HepG2 (cell line): Measurements from ENCODE around the gene PYCR2. TPM values are rescaled to one million over a fixed set of nuclear protein-coding genes. Genes with fewer than 3 reads are reported as not detected.
"Not testable (repeated sequence)": the region's sequence is repeated elsewhere in the genome, so short reads cannot be mapped to it uniquely, and the experiment has no call there.

Source experiments
- ATAC-seq: fragments of 200-7000 bp; cut with Tn5 transposase; 3 replicates; pipeline ENCODE4 v1.9.1; 2020; ENCODE audit warnings: mild to moderate bottlenecking, moderate library complexity
- BruUV-seq: library from RNA; stranded (reverse); fragments of 400-500 nt; replicated peaks from 2 replicates; lab custom pipeline; 2021; lab: Mats Ljungman, UMichigan
- CTCF ChIA-PET: fragments of 300-600 bp; formaldehyde crosslinking; extraction: SDS; loops from one replicate; lab custom pipeline; 2021; ENCODE audit warnings: low total read pairs, inconsistent platforms, low intra/inter-chr PET ratio; lab: Yijun Ruan, JAX
- POLR2A ChIA-PET: fragments of 350-600 bp; sonication (Branson Sonifier 250); formaldehyde crosslinking; loops from one replicate; lab custom pipeline; 2020; ENCODE audit warnings: antibody characterized with exemption, inconsistent platforms; lab: Yijun Ruan, JAX
- DNase-seq: peaks from one replicate; pipeline ENCODE4 v3.0.0-alpha.2; 2015; ENCODE audit warnings: low spot score
- FAIRE-seq: peaks from 3 replicates; lab custom pipeline; 2011; peaks lifted over from hg19 to GRCh38; lab: Jason Lieb, UNC
- H2AFZ ChIP-seq: one replicate; pipeline ENCODE4 v1.6.1; 2011; ENCODE audit warnings: low read length, inconsistent platforms
- H3K27ac ChIP-seq: fragments of 300-600 bp; 3 replicates; pipeline ENCODE4 v1.8.0; 2011; ENCODE audit warnings: mixed run types, mild to moderate bottlenecking, mixed read lengths, low read length, inconsistent platforms; ENCODE audit not compliant: insufficient read depth; ENCODE audit errors: extremely low read length
- H3K27me3 ChIP-seq, 2 experiments: fragments of 200-600 bp in 1 of 2; 2 replicates in 1 of 2; 3 replicates in 1 of 2; pipeline versions ENCODE4 v1.6.0 to v1.8.0; 2011; ENCODE audit warnings: low read length in 2 of 2, mild to moderate bottlenecking in 2 of 2, moderate library complexity in 2 of 2, inconsistent platforms in 1 of 2; ENCODE audit not compliant: insufficient read depth in 2 of 2, control insufficient read depth in 1 of 2
- H3K36me3 ChIP-seq, 2 experiments: fragments of 200-600 bp in 1 of 2; replicated peaks in 1 of 2; 2 replicates in 1 of 2; 3 replicates in 1 of 2; pipeline versions ENCODE4 v1.5.1 to v1.8.0; 2011; ENCODE audit warnings: low read length in 2 of 2, inconsistent platforms in 1 of 2; ENCODE audit not compliant: insufficient read depth in 2 of 2, control insufficient read depth in 1 of 2
- H3K4me1 ChIP-seq: 2 replicates; pipeline ENCODE4 v1.5.1; 2012; ENCODE audit warnings: low read length, inconsistent platforms; ENCODE audit not compliant: insufficient read depth
- H3K4me2 ChIP-seq: 2 replicates; pipeline ENCODE4 v1.6.0; 2011; ENCODE audit warnings: low read depth, low read length, inconsistent platforms
- H3K4me3 ChIP-seq, 3 experiments: fragments of 200-600 bp in 1 of 3; sonication (generic), shearing (Covaris generic) in 1 of 3; replicated peaks in 1 of 3; 2 replicates each; pipeline ENCODE4 v1.5.1; 2011 to 2016; ENCODE audit warnings: low read length in 3 of 3, inconsistent platforms in 2 of 3, low read depth in 2 of 3, mild to moderate bottlenecking in 2 of 3, control low read depth in 1 of 3, mixed read lengths in 1 of 3; ENCODE audit not compliant: insufficient read depth in 1 of 3
- H3K79me2 ChIP-seq: one replicate; pipeline ENCODE4 v1.6.1; 2011; ENCODE audit warnings: low read length, inconsistent platforms; ENCODE audit not compliant: insufficient read depth
- H3K9ac ChIP-seq: 2 replicates; pipeline ENCODE4 v1.6.0; 2011; ENCODE audit warnings: mild to moderate bottlenecking, low read depth, low read length, inconsistent platforms; ENCODE audit not compliant: insufficient read depth
- H3K9me3 ChIP-seq: 2 replicates; pipeline ENCODE4 v1.5.1; 2012; ENCODE audit warnings: mild to moderate bottlenecking, low read length
- H4K20me1 ChIP-seq: 2 replicates; pipeline ENCODE4 v1.6.0; 2011; ENCODE audit warnings: inconsistent platforms, mild to moderate bottlenecking, low read length, moderate library complexity; ENCODE audit not compliant: insufficient read depth
- BHLHE40 ChIP-seq: IDR thresholded peaks from 2 replicates; pipeline ENCODE4 v1.6.1; 2011; ENCODE audit warnings: low read length, improper control_type of control experiment
- BRD4 ChIP-seq: sonication (generic); formaldehyde crosslinking; IDR thresholded peaks from 2 replicates; pipeline ENCODE4 v1.4.0; 2020; ENCODE audit warnings: missing genetic modification reagents
- CEBPB ChIP-seq: IDR thresholded peaks from 2 replicates; pipeline ENCODE4 v1.6.1; 2011; ENCODE audit warnings: low read depth, low read length, improper control_type of control experiment, borderline replicate concordance
- CHD2 ChIP-seq: IDR thresholded peaks from 2 replicates; pipeline ENCODE4 v1.6.1; 2011; ENCODE audit warnings: low read depth, low read length, improper control_type of control experiment
- EEA1 ChIP-seq: sonication (generic); formaldehyde crosslinking; IDR thresholded peaks from 2 replicates; pipeline ENCODE4 v1.5.1; 2020; ENCODE audit warnings: mild to moderate bottlenecking, missing genetic modification reagents, borderline replicate concordance
- SP5 ChIP-seq: IDR thresholded peaks from 2 replicates; pipeline ENCODE4 v1.6.1; 2016; ENCODE audit warnings: low read depth, borderline replicate concordance
- TEAD3 ChIP-seq: optimal IDR thresholded peaks from 2 replicates; pipeline ENCODE3; 2016; ENCODE audit warnings: borderline replicate concordance
- WGBS: methylation state at CpG from one replicate; pipeline ENCODE4 v1.1.6; 2017; ENCODE audit warnings: low lambda C conversion rate; 5-methylcytosine and 5-hydroxymethylcytosine counted together
- in situ Hi-C: cut with HindIII; loops from 2 replicates; pipeline ENCODE4 v1.10.0; 2017; ENCODE audit warnings: low pct_unique_long_range_greater_than_20kb; ENCODE audit not compliant: extremely low pct_ligation_motif_present
- intact Hi-C: fragments of 100-400 bp; cut with micrococcal nuclease; formaldehyde crosslinking; loops from one replicate; pipeline ENCODE4 v1.10.0; 2022; ENCODE audit not compliant: unreplicated experiment
- polyA plus RNA-seq, 8 experiments: library from polyadenylated mRNA; depleted of rRNA in 3 of 8; stranded (reverse) in 7 of 8; unstranded in 1 of 8; fragments of >200 nt; fragmentation: Illumina TruSeq in 4 of 8; extraction: Trizol in 4 of 8; gene quantifications; 2 replicates each; pipeline versions ENCODE4 v1.2.1 to v1.2.3, GENCODE V29; 2011 to 2016; ENCODE audit warnings: low read depth in 4 of 8, missing spikeins in 1 of 8, mixed read lengths in 1 of 8; ENCODE audit not compliant: insufficient read depth in 1 of 8
- total RNA-seq, 5 experiments: library from RNA; depleted of rRNA; stranded (reverse); fragments of >200 nt; fragmentation: Illumina TruSeq; extraction: Trizol; gene quantifications; 2 replicates each; pipeline ENCODE4 v1.2.3, GENCODE V29; 2016; ENCODE audit warnings: low read depth in 1 of 5
- TF ChIP-seq, protein P1 (sequence below): IDR thresholded peaks from 2 replicates; pipeline ENCODE4 v1.6.1; 2016; ENCODE audit warnings: low read depth, control low read depth

PYCR2 gene
- total and polyA plus RNA-seq, 2 of the 13 experiments (the other 11 are each of a cell fraction or from before 2014, with no cell fraction given), result 47.2 to 47.8 TPM

DNA sequence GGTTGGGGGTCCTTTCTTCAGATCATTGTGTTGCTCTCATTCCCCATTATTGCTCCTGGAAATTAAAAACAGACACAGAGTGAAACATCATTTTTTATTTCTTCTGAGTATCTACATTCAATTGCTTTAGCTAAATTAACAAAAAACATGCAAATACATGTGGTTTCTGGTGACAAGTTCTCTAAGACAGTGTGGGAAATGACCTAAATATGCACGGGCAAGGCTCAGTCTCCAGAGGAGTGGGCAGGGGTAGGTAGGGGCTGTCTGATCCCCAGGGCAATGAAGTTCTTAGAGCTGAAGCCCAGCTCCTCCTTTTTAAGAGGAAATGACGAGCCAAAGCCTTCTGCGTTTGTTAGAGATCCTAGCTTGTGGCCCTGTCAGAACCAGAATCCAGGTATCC, 12.5 kb upstream of the PYCR2 start (continued):
- TF ChIP-seq EEA1 (CRISPR knock-in tag) (no peak), CHD2 (no peak), CEBPB (no peak), BRD4 (CRISPR knock-in tag) (no peak)
- TF ChIP-seq, protein P1, sequence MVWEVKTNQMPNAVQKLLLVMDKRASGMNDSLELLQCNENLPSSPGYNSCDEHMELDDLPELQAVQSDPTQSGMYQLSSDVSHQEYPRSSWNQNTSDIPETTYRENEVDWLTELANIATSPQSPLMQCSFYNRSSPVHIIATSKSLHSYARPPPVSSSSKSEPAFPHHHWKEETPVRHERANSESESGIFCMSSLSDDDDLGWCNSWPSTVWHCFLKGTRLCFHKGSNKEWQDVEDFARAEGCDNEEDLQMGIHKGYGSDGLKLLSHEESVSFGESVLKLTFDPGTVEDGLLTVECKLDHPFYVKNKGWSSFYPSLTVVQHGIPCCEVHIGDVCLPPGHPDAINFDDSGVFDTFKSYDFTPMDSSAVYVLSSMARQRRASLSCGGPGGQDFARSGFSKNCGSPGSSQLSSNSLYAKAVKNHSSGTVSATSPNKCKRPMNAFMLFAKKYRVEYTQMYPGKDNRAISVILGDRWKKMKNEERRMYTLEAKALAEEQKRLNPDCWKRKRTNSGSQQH (CRISPR knock-in tag), result no peak

DNA sequence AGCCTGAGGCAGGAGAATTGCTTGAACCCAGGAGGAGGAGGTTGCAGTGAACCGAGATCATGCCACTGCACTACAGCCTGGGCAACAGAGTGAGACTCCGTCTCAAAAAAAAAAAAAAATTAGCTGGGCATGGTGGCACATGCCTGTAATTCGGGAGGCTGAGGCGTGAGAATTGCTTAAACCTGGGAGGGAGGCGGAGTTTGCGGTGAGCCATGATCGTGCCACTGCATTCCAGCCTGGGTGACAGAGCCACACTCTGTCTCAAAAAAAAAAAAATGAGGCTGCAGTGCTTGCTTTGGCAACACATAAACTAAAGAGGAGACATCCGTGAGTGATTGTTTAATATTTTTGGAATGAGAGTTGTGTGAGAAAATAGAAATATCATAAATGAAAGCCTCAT, 12.0 kb upstream of the PYCR2 start:
- H3K9ac ChIP-seq, H3K4me3 ChIP-seq, ATAC-seq, CTCF ChIA-PET, H4K20me1 ChIP-seq, BruUV-seq, H3K27me3 ChIP-seq, H3K79me2 ChIP-seq, in situ Hi-C loops, H3K4me2 ChIP-seq, H2AFZ ChIP-seq, FAIRE-seq, intact Hi-C loops, H3K27ac ChIP-seq, H3K9me3 ChIP-seq, H3K36me3 ChIP-seq: not testable (repeated sequence)
- POLR2A ChIA-PET, result interaction anchor here (3.5 kb wide), 1 partner anchor 13 kb away, joined by 16 read pairs; the partner anchor contains the start of gene PYCR2
- TF ChIP-seq SP5 (0 out of 2 replicates have a peak, but pooled peaks have one; percentile 33), TEAD3 (CRISPR knock-in tag) (peak; percentile 53), BHLHE40 (0 out of 2 replicates have a peak, but pooled peaks have one; percentile 19)
- DNase-seq, result peak; percentile 20
- 17% methylated on average over 8 of the region's 8 CpGs for WGBS
- H3K4me1 ChIP-seq, result peaks cover 37% of the 10 kb centered on the region
